Retinal pigment epithelial cell (primary cell): ENCODE data around the gene PPFIA2.
A peak's percentile ranks its signal among the peaks of the same experiment; 100 is the strongest.

ENCODE experiments used
- DNase-seq: peaks from one replicate; pipeline ENCODE4 v3.0.0-alpha.2; 2010; ENCODE audit warnings: low read depth
- H3K4me3 ChIP-seq: 2 replicates; pipeline ENCODE4 v1.5.1; 2011; ENCODE audit warnings: mild to moderate bottlenecking, low read length, control low read depth, moderate library complexity
- CTCF ChIP-seq: conservative IDR thresholded peaks from 2 replicates; pipeline ENCODE4 v1.5.1; 2011; ENCODE audit warnings: low read depth, low read length, control low read depth, inconsistent platforms

Gene PPFIA2

GRCh38 chr12:81263072-81263471 lies 496.1 kb downstream of the PPFIA2 start:
- no peak for TF ChIP-seq CTCF
- no peak for DNase-seq
- no peak overlapping the region for H3K4me3 ChIP-seq

GRCh38 chr12:81261508-81262207 lies 497.5 kb downstream of the PPFIA2 start:
- TF ChIP-seq CTCF, result no peak
- no peak overlapping the region for H3K4me3 ChIP-seq
- no peak for DNase-seq

- no peak for TF ChIP-seq CTCF
- no peak overlapping the region for H3K4me3 ChIP-seq
- DNase-seq, result no peak
Measured at GRCh38 chr12:81259360-81259759, 499.8 kb downstream of the PPFIA2 start.

- TF ChIP-seq CTCF, result peak; percentile 58
- no peak overlapping the region for H3K4me3 ChIP-seq
- no peak for DNase-seq
Measured at GRCh38 chr12:81257947-81258551, 501.1 kb downstream of the PPFIA2 start.

- H3K4me3 ChIP-seq, result no peak overlapping the region
- TF ChIP-seq CTCF, result no peak
- DNase-seq, result no peak
Measured at GRCh38 chr12:81255947-81256346, 503.2 kb downstream of the PPFIA2 start.

- no peak for DNase-seq
- no peak for TF ChIP-seq CTCF
Measured at GRCh38 chr12:81255456-81255855, 503.7 kb downstream of the PPFIA2 start.

GRCh38 chr12:81253360-81253759 lies 505.8 kb downstream of the PPFIA2 start:
- no peak overlapping the region for H3K4me3 ChIP-seq
- TF ChIP-seq CTCF, result no peak
- no peak for DNase-seq

More at GRCh38 chr12:81255456-81255855, 503.7 kb downstream of the PPFIA2 start:
- H3K4me3 ChIP-seq, result no peak overlapping the region
